OCI-LY1 (cell line): Measurements from ENCODE around the gene MTSS2.

ENCODE experiments used
- H2AFZ ChIP-seq: fragments of 200-600 bp; sonication (generic), shearing (Covaris generic); 2 replicates; pipeline ENCODE4 v1.6.0; 2014; ENCODE audit warnings: antibody characterized with exemption, mild to moderate bottlenecking, low read length
- H3F3A ChIP-seq: fragments of 200-600 bp; sonication (generic), shearing (Covaris generic); 2 replicates; pipeline ENCODE4 v1.6.0; 2014; ENCODE audit warnings: mild to moderate bottlenecking, antibody characterized with exemption, low read length, moderate library complexity; ENCODE audit not compliant: insufficient read depth
- H3K27ac ChIP-seq: fragments of 200-600 bp; sonication (generic); 2 replicates; pipeline ENCODE4 v1.5.1; 2014; ENCODE audit warnings: low read length, mixed run types, mild to moderate bottlenecking, low read depth; ENCODE audit not compliant: poor library complexity, severe bottlenecking
- H3K27me3 ChIP-seq: fragments of 200-600 bp; sonication (generic); 2 replicates; pipeline ENCODE4 v1.6.0; 2014; ENCODE audit warnings: antibody characterized with exemption, mild to moderate bottlenecking, low read length, moderate library complexity; ENCODE audit not compliant: insufficient read depth
- H3K36me3 ChIP-seq: fragments of 200-600 bp; sonication (generic); 2 replicates; pipeline ENCODE4 v1.6.1; 2014; ENCODE audit warnings: mild to moderate bottlenecking, antibody characterized with exemption, low read length, moderate library complexity, mixed read lengths; ENCODE audit not compliant: insufficient read depth
- H3K4me1 ChIP-seq: fragments of 200-600 bp; sonication (generic); 2 replicates; pipeline ENCODE4 v1.5.1; 2014; ENCODE audit warnings: mild to moderate bottlenecking, low read length, moderate library complexity; ENCODE audit not compliant: insufficient read depth, severe bottlenecking
- H3K4me2 ChIP-seq: fragments of 200-600 bp; sonication (generic), shearing (Covaris generic); 2 replicates; pipeline ENCODE4 v1.6.1; 2014; ENCODE audit warnings: low read length
- H3K4me3 ChIP-seq: fragments of 200-600 bp; sonication (generic); 2 replicates; pipeline ENCODE4 v1.5.1; 2014; ENCODE audit warnings: low read length, low read depth, mild to moderate bottlenecking, mixed read lengths; ENCODE audit not compliant: poor library complexity, severe bottlenecking
- H3K79me2 ChIP-seq: fragments of 200-600 bp; shearing (Covaris generic); 2 replicates; pipeline ENCODE4 v1.6.1; 2016; ENCODE audit warnings: mixed run types, low read length, mixed read lengths; ENCODE audit not compliant: insufficient read depth
- H3K9ac ChIP-seq: fragments of 200-600 bp; sonication (generic), shearing (Covaris generic); 2 replicates; pipeline ENCODE4 v1.6.1; 2014; ENCODE audit warnings: mild to moderate bottlenecking, low read length, mixed read lengths
- H3K9me2 ChIP-seq: fragments of 200-600 bp; sonication (generic), shearing (Covaris generic); 2 replicates; pipeline ENCODE4 v1.6.1; 2014; ENCODE audit warnings: low read depth, mild to moderate bottlenecking, low read length, mixed read lengths
- H3K9me3 ChIP-seq: fragments of 200-600 bp; shearing (Covaris generic); 2 replicates; pipeline ENCODE4 v1.6.1; 2014; ENCODE audit warnings: low read length, mixed read lengths
- H4K20me1 ChIP-seq: fragments of 200-600 bp; sonication (generic), shearing (Covaris generic); 2 replicates; pipeline ENCODE4 v1.6.0; 2016; ENCODE audit warnings: mild to moderate bottlenecking, low read length; ENCODE audit not compliant: insufficient read depth
- EZH2 ChIP-seq: fragments of 200-600 bp; sonication (generic), shearing (Covaris generic); IDR thresholded peaks from 2 replicates; pipeline ENCODE4 v1.8.0; 2017; ENCODE audit warnings: borderline replicate concordance, mixed run types, mild to moderate bottlenecking, antibody characterized with exemption, low read length, moderate library complexity, mixed read lengths
- TF ChIP-seq, protein P1 (sequence below): fragments of 200-600 bp; sonication (generic), shearing (Covaris generic); IDR thresholded peaks from 2 replicates; pipeline ENCODE4 v1.5.1; 2017; ENCODE audit warnings: mild to moderate bottlenecking, antibody characterized with exemption, low read length, moderate library complexity, mixed read lengths

MTSS2 gene

GRCh38 chr16:70703835-70704381 is 18.1 kb upstream of the MTSS2 start:
- Histone ChIP-seq H3K79me2 (no peaks in the 10 kb centered on the region), H3K27ac (no peak overlapping the region), H3F3A (no peaks in the 10 kb centered on the region), H3K4me1 (no peaks in the 10 kb centered on the region), H3K9ac (no peak overlapping the region), H2AFZ (no peak overlapping the region), H3K4me3 (no peak overlapping the region), H3K36me3 (no peaks in the 10 kb centered on the region), H3K27me3 (no peaks in the 10 kb centered on the region), H3K9me2 (no peaks in the 10 kb centered on the region), H3K9me3 (no peaks in the 10 kb centered on the region), H4K20me1 (no peaks in the 10 kb centered on the region), H3K4me2 (no peak overlapping the region)
- TF ChIP-seq, protein P1, sequence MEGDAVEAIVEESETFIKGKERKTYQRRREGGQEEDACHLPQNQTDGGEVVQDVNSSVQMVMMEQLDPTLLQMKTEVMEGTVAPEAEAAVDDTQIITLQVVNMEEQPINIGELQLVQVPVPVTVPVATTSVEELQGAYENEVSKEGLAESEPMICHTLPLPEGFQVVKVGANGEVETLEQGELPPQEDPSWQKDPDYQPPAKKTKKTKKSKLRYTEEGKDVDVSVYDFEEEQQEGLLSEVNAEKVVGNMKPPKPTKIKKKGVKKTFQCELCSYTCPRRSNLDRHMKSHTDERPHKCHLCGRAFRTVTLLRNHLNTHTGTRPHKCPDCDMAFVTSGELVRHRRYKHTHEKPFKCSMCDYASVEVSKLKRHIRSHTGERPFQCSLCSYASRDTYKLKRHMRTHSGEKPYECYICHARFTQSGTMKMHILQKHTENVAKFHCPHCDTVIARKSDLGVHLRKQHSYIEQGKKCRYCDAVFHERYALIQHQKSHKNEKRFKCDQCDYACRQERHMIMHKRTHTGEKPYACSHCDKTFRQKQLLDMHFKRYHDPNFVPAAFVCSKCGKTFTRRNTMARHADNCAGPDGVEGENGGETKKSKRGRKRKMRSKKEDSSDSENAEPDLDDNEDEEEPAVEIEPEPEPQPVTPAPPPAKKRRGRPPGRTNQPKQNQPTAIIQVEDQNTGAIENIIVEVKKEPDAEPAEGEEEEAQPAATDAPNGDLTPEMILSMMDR = no peak
- no peak for TF ChIP-seq EZH2

DNA sequence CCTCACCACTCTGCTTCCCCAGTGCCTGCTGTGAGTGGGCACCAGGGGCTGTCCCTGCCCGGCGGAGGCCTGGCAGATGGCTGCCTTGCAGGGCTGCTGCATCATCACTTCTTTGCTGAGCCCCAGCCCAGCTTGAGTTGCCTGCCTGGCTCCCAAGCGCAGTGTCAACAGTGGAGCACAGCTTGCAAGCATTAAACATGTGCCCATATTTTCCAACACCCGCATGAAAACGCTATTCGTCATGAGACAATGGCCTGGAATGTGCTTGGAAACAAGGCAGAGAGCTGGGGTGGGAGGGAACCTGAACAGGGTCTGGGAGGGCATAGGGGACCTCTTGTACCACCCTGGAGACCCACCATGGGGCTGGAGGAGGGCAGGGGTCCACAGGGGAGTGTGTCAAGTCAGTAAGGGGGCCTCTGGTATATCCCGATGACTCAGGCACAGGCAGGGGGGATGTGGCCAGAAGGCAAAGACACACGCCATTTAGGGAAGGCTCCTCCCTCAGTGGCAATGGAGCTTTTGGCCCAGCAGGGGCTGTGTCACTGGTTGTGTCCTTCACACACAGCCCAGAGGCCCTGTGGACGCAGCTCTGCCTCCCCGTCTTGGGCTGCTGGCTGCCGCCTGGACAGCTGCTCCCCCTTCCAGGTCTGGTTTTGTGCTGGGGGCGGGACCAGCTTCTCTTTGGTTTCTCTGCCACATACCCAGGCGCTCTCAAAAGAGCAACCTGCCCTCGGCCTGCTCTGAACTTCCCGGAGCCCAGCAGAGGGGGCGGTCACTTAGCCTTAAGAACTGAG is 17.4 kb upstream of the MTSS2 start:
- Histone ChIP-seq H4K20me1 (no peaks in the 10 kb centered on the region), H3K36me3 (no peaks in the 10 kb centered on the region; the same call in 1 of the 2 replicates), H3K27ac (no peak overlapping the region), H3K27me3 (no peaks in the 10 kb centered on the region), H3F3A (no peaks in the 10 kb centered on the region), H3K4me3 (no peak overlapping the region), H3K4me1 (no peaks in the 10 kb centered on the region), H2AFZ (no peak overlapping the region), H3K79me2 (no peaks in the 10 kb centered on the region), H3K4me2 (no peak overlapping the region), H3K9me3 (no peaks in the 10 kb centered on the region), H3K9ac (no peak overlapping the region), H3K9me2 (no peaks in the 10 kb centered on the region)
- no peak for TF ChIP-seq EZH2
- TF ChIP-seq, protein P1 = no peak

- H4K20me1 ChIP-seq = no peaks in the 10 kb centered on the region
- H2AFZ ChIP-seq = no peak overlapping the region
- H3K79me2 ChIP-seq = no peaks in the 10 kb centered on the region
- H3K27ac ChIP-seq = no peak overlapping the region
- TF ChIP-seq, protein P1 = no peak
- TF ChIP-seq EZH2 = no peak
- no peaks in the 10 kb centered on the region for H3K4me1 ChIP-seq
- no peaks in the 10 kb centered on the region for H3K9me2 ChIP-seq
- H3K9ac ChIP-seq = no peak overlapping the region
- H3K9me3 ChIP-seq = no peaks in the 10 kb centered on the region
- no peak overlapping the region for H3K4me3 ChIP-seq
- no peak overlapping the region for H3K4me2 ChIP-seq
- no peaks in the 10 kb centered on the region; the same call in 1 of the 2 replicates for H3K36me3 ChIP-seq
- H3K27me3 ChIP-seq = no peaks in the 10 kb centered on the region
- H3F3A ChIP-seq = no peaks in the 10 kb centered on the region
These were observed 16.8 kb upstream of the MTSS2 start for GRCh38 chr16:70702624-70703023.
